Gastrocnemius medialis (tissue), 4 donors: ENCODE measurements around the gene SCARF2.

Source experiments
- CTCF ChIP-seq, 5 experiments: fragments of 450-650 bp in 3 of 5; fragments of 200-600 bp in 2 of 5; sonication (generic) in 2 of 5; IDR thresholded peaks in 4 of 5; conservative IDR thresholded peaks in 1 of 5; 1 replicate in 4 of 5; 2 replicates in 1 of 5; pipeline ENCODE4 v1.5.1; 2016 to 2019; ENCODE audit warnings: antibody characterized with exemption in 5 of 5, mild to moderate bottlenecking in 3 of 5, moderate library complexity in 3 of 5
- POLR2A ChIP-seq, 2 donors: fragments of 450-650 bp; IDR thresholded peaks; one replicate each; pipeline ENCODE4 v1.6.1; 2017; ENCODE audit warnings: antibody characterized with exemption in 2 of 2, mild to moderate bottlenecking in 2 of 2, moderate library complexity in 2 of 2

- TF ChIP-seq POLR2A (IDR thresholded peaks at IDR 0.05) (no peak), CTCF (IDR thresholded peaks at IDR 0.05 in 4 of 5, conservative IDR thresholded peaks at IDR 0.05 in 1 of 5) (no peak)
Observed at GRCh38 chr22:20408891-20409290, 28.7 kb downstream of the SCARF2 start.
